ENCODE data around the gene AUH.
A peak's percentile ranks its signal among the peaks of the same experiment; 100 is the strongest.
"Not testable (repeated sequence)": the region's sequence is repeated elsewhere in the genome, so short reads cannot be mapped to it uniquely, and the experiment has no call there.

The AUH gene

DNA sequence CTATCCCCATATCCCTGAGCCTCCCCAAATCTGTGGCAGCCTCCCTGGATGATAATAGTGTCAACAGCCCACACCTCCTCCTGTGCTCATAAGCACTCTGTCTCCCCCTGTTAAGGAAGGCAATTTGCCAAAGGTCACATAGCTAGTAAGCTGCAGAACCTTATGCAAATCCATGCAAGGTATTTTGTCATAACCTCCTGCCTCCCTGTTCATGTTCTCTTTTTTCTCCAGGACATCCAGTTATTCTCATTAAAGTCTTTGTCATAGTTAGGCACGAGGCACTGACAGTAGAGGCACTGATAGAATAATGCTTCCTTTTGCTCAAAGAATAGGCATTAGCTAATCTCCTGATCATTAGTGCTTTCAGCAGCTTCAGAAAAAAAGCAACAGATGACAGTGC, 10.2 kb upstream of the AUH start:
- TF ChIP-seq ELF4 (IDR thresholded peaks at IDR 0.05) (no peak), NFRKB (IDR thresholded peaks at IDR 0.05) (no peak), ZNF384 (IDR thresholded peaks at IDR 0.05) (no peak), PKNOX1 (IDR thresholded peaks at IDR 0.05) (no peak), ARNT (IDR thresholded peaks at IDR 0.05) (no peak), SP1 (IDR thresholded peaks at IDR 0.05) (no peak), LEF1 (IDR thresholded peaks at IDR 0.05; ENCODE audit: borderline replicate concordance) (no peak), FOXK2 (IDR thresholded peaks at IDR 0.05) (no peak), FOXA1 (IDR thresholded peaks at IDR 0.05) (no peak), SUZ12 (IDR thresholded peaks at IDR 0.05) (no peak), TARDBP (IDR thresholded peaks at IDR 0.05) (no peak), L3MBTL2 (conservative IDR thresholded peaks at IDR 0.05) (no peak), FOXM1 (IDR thresholded peaks at IDR 0.05; ENCODE audit: borderline replicate concordance) (no peak), CTBP1 (IDR thresholded peaks at IDR 0.05; ENCODE audit: borderline replicate concordance) (no peak), BHLHE40 (IDR thresholded peaks at IDR 0.05; ENCODE audit: borderline replicate concordance) (no peak)
- CTCF ChIA-PET = interaction anchor here (0.7 kb wide), 1 partner anchor 138 kb away, joined by 4 read pairs; no protein-coding TSS in a partner anchor
- POLR2A ChIA-PET = no interaction called here

DNA sequence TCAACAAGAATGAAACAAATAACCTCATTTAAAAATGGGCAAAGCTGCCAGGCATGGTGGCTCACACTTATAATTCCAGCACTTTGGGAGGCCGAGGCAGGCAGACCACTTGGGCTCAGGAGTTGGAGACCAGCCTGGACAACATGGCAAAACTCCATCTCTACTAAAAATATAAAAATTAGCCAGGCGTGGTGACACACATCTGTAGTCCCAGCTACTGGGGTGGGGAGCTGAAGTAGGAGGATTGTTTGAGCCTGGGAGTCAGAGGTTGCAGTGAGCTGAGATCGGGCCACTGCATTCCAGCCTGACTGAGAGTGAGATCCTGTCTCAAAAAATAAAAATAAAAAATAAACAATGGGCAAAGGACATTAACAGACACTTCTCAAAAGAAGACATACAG, 8.3 kb upstream of the AUH start:
- POLR2A ChIA-PET, CTCF ChIA-PET: not testable (repeated sequence)

More for the DNA sequence above, 10.2 kb upstream of the AUH start:
- DNase-seq (ENCODE audit: extremely low spot score) = no peak

GRCh38 chr9:91364702-91365101, 3.0 kb upstream of the AUH start:
- no peak for TF ChIP-seq L3MBTL2 (conservative IDR thresholded peaks at IDR 0.05)
- no peak for TF ChIP-seq FOXK2 (IDR thresholded peaks at IDR 0.05)
- no peak for TF ChIP-seq PKNOX1 (IDR thresholded peaks at IDR 0.05)
- no peak for TF ChIP-seq LEF1 (IDR thresholded peaks at IDR 0.05; ENCODE audit: borderline replicate concordance)
- no peak for TF ChIP-seq FOXM1 (IDR thresholded peaks at IDR 0.05; ENCODE audit: borderline replicate concordance)
- no peak for TF ChIP-seq NFRKB (IDR thresholded peaks at IDR 0.05)
- no peak for TF ChIP-seq SP1 (IDR thresholded peaks at IDR 0.05)
- TF ChIP-seq CTBP1 (IDR thresholded peaks at IDR 0.05; ENCODE audit: borderline replicate concordance) = no peak
- no peak for TF ChIP-seq FOXA1 (IDR thresholded peaks at IDR 0.05)
- CTCF ChIA-PET = no interaction called here
- POLR2A ChIA-PET = no interaction called here

More for the DNA sequence above, 8.3 kb upstream of the AUH start:
- DNase-seq (ENCODE audit: extremely low spot score) = not testable (repeated sequence)

GRCh38 chr9:91364005-91364404, 2.3 kb upstream of the AUH start:
- POLR2A ChIA-PET = no interaction called here
- CTCF ChIA-PET = no interaction called here
- TF ChIP-seq TARDBP (IDR thresholded peaks at IDR 0.05) = no peak
- no peak for TF ChIP-seq CTBP1 (IDR thresholded peaks at IDR 0.05; ENCODE audit: borderline replicate concordance)
- TF ChIP-seq HDGF (IDR thresholded peaks at IDR 0.05; ENCODE audit: borderline replicate concordance) = no peak
- no peak for TF ChIP-seq L3MBTL2 (conservative IDR thresholded peaks at IDR 0.05)
- TF ChIP-seq FOXK2 (IDR thresholded peaks at IDR 0.05) = no peak
- no peak for TF ChIP-seq BHLHE40 (IDR thresholded peaks at IDR 0.05; ENCODE audit: borderline replicate concordance)
- TF ChIP-seq ZNF384 (IDR thresholded peaks at IDR 0.05) = no peak
- no peak for TF ChIP-seq SUZ12 (IDR thresholded peaks at IDR 0.05)
- no peak for TF ChIP-seq SP1 (IDR thresholded peaks at IDR 0.05)
- TF ChIP-seq ELF4 (IDR thresholded peaks at IDR 0.05) = no peak
- no peak for DNase-seq (ENCODE audit: extremely low spot score)

More at GRCh38 chr9:91364702-91365101, 3.0 kb upstream of the AUH start:
- DNase-seq (ENCODE audit: extremely low spot score) = no peak

DNA sequence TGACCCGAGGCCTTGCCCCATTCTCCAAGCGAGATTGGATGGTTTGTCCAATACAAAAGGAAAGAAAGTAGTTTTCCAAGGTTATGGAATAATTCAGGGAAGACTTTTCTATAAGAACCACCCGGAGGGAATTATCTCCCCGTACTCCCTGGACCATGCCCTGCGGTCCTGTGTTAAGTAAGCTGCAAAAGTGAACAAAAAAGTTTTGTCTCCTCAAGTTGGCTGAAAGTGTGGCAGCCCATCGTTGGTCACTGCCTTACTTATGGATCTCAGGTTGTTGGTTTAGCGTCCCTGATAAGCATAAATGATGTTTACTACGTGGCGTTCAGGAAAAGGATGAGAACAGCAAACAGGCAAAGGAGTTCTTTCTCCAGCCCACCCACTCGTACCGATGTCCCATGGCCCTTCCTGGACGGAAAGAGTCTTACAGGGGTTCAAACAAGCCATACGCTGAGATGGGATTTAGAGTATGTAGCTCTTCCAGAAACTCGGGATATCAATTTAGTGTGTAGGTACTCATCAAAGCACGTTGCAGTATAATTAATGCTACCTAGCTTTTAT, 413 bp upstream of the AUH start:
- peak; percentile 12 for DNase-seq (ENCODE audit: extremely low spot score)
- CTCF ChIA-PET = no interaction called here
- POLR2A ChIA-PET = interaction anchor here (1.2 kb wide), 1 partner anchor 62 kb away, joined by 3 read pairs; no protein-coding TSS in a partner anchor
- TF ChIP-seq L3MBTL2 (conservative IDR thresholded peaks at IDR 0.05) (peak; percentile 49), CTBP1 (IDR thresholded peaks at IDR 0.05; ENCODE audit: borderline replicate concordance) (no peak), SUZ12 (IDR thresholded peaks at IDR 0.05) (no peak)

- CTCF ChIA-PET = no interaction called here
- TF ChIP-seq ELF4 (IDR thresholded peaks at IDR 0.05) (no peak), TARDBP (IDR thresholded peaks at IDR 0.05) (no peak), CTBP1 (IDR thresholded peaks at IDR 0.05; ENCODE audit: borderline replicate concordance) (no peak), LEF1 (IDR thresholded peaks at IDR 0.05; ENCODE audit: borderline replicate concordance) (no peak), SP1 (IDR thresholded peaks at IDR 0.05) (no peak), SUZ12 (IDR thresholded peaks at IDR 0.05) (no peak), PKNOX1 (IDR thresholded peaks at IDR 0.05) (no peak), FOXM1 (IDR thresholded peaks at IDR 0.05; ENCODE audit: borderline replicate concordance) (no peak), NFRKB (IDR thresholded peaks at IDR 0.05) (no peak), FOXA1 (IDR thresholded peaks at IDR 0.05) (no peak), L3MBTL2 (conservative IDR thresholded peaks at IDR 0.05) (no peak), HDGF (IDR thresholded peaks at IDR 0.05; ENCODE audit: borderline replicate concordance) (no peak), FOXK2 (IDR thresholded peaks at IDR 0.05) (no peak), ARNT (IDR thresholded peaks at IDR 0.05) (no peak), BHLHE40 (IDR thresholded peaks at IDR 0.05; ENCODE audit: borderline replicate concordance) (no peak), ZNF384 (IDR thresholded peaks at IDR 0.05) (no peak)
- DNase-seq (ENCODE audit: extremely low spot score) = no peak
- POLR2A ChIA-PET = interaction anchor here (0.6 to 1.6 kb wide), 2 partner anchors 65 to 163 kb away, joined by 3 to 4 read pairs; no protein-coding TSS in a partner anchor
Observed at GRCh38 chr9:91360551-91361290, 997 bp downstream of the AUH start.

Data from HEK293T (cell line).